Right renal pelvis (tissue), 4 donors: ENCODE results near the gene U2AF2. TPM values are rescaled to one million over a fixed set of nuclear protein-coding genes. Genes with fewer than 3 reads are reported as not detected.

ENCODE experiments used
- DNase-seq, 4 donors: peaks; one replicate each; pipeline ENCODE4 v3.0.0-alpha.2; 2013; ENCODE audit warnings: low read depth in 4 of 4, low spot score in 3 of 4, missing footprints in 1 of 4
- polyA plus RNA-seq, 4 donors: library from polyadenylated mRNA; unstranded; fragments of 120-200 nt; gene quantifications; one replicate each; pipeline ENCODE4 v1.2.1, GENCODE V29; 2013; ENCODE audit not compliant: insufficient read length in 4 of 4

Gene U2AF2
- polyA plus RNA-seq, 4 donors = 178 to 218 (median 182) TPM

DNA sequence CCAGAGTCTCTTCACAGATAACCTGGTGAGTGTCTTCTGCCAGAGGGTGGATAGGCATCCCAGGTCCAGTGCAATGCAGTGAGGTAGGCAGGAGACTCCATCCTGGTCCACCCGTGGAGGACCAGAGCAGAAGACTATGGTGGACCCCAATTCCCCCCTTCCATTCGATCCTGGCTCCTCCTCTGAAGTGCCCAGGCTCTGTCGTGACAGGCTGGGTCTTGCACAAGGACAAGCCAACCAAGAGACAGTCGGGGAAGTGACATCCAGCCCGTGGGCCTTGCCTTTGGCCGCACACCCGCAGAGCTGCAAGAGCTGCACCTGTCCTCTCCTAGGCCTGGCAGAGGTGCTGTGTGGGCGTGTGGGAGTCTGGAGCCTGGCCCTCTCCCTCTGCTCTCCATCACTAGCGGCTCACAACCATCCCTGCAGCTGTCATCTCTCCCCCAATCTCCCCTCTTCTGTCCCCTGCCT, 33.6 kb upstream of the U2AF2 start:
- no peak for DNase-seq

DNA sequence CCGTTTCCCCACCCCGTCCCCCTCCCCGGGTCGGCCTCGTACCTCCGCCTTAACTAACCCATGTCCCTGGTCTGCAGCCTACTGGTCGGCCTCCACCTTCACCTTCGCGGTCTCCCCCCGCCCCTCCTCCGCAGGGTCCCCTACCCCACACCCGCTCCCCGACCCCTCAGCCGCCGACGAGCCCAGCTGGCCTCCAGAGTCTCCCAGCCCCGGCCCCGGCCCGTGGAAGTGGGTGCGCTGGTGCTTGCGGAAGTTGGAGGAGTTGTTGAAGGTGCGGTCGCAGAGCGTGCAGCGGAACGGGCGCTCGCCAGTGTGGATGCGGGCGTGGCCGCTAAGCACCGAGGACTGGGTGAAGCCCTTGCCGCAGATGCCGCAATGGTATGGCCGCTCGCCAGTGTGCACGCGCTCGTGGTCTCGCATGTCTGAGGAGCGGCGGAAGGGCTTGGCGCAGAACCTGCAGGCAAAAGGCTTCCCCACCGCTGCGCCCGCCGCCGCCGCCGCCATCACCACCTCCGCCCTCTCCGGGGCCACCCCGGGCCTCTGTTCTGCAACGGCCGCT, 33.1 kb upstream of the U2AF2 start:
- no peak for DNase-seq

DNA sequence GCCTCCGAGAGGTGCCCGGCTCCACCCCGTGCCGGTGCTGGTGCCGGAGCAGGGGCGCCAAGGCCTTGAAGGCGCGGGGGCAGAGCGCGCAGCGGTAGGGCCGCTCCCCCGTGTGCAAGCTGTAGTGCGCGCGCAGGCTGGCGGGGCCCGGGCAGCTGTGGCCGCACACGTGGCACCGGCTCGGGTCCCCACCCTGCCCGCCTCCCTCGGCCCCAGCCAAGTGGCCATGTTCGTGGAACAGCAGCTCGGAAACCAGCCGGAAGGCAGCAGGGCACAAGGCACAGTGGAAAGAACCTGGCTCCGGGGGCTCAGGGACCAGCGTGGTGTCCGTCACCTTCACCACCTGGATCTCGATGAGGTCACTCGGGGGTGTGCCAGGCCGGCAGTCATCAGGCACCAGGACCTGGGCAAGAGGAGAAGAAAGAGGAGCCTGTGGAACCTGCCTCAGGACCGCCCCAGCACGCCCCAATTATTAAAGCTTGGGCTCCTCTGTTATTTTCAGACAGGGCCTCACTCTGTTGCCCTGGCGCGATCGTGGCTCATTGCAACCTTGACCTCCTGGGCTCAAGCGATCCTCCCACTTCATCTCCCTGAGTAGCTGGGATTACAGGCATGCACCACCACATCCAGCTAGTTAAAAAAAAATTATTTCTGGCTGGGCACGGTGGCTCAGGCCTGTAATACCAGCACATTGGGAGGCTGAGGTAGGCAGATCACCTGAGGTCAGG, 32.4 kb upstream of the U2AF2 start:
- no peak for DNase-seq

DNA sequence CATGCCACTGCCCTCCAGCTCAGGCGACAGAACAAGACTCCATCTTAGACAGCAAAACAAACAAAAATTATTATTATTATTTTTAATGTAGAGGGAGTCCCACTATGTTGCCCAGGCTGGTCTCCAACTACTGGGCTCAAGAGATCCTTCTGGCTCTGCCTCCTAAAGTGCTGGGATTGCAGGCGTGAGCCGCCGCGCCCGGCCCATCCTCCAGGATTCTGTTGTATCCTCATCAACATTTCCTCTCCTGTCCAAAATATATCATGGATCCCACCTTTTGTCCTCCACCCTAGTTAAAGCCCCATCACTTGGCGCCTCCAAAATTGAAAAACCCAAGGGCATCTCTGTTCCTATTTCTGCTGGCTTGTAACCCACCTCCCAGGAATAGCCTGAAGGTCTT, 31.7 kb upstream of the U2AF2 start:
- DNase-seq = no peak

DNA sequence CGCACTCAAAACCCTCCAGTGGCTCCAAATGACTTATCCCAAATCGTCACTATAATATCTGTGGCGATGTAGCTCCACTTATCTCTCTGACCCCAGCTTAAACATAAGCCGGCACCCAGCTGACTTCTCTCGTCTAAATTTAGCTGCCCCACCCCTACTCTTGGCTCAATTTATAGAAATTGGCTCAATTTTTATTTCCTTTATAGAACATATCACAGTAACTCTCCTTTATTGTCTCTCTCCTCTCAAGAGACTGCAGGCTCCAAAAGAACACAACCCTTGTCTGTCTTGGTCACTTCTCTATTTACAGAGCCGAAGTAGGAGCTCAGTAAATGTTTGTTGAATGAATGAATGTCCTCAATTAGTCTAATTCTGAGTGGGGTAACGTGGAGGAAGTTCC, 31.3 kb upstream of the U2AF2 start:
- DNase-seq = no peak

DNA sequence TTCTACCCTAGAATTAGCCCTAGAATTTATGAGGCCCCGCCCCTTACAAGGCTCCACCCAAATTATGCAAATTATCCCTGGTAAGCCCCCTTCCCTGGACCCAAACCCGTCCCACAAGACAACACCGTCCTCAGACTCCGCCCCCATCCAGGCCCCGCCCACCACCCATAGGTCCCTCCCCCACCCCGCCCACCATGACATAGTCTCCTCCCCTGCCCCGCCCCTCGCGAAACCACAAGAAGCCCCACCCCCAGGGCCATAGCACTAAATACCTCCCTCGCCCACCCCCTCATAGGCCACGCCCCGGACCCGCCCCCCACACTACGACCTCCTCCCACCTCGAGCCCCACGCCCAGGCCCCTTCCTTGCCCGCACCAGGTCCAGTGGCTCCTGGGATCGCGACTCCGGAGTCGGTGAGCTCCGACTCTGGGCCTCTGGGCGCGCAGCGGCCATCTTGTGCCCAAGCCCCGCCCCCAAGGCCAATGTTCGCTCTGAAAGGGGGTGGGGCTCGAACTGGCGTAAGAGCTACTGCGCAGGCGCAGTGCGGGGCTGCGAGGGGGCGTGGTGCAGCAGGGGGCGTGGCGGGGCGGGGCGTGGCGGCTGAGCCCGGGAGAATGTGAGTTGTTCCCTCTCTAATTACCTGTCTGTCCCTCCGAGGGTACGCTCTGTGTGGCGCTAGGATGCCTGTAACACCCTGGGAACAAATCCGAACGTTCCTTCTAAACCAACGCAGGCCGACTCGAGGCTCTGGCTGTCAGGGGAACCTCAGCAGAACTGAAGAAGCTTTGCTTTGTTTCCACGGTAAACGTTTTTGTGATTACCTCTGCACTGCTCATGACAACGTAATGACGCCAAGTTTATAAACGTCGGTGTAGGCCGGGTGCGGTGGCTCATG, 30.5 kb upstream of the U2AF2 start, which contains the start of gene ZNF784:
TSS of gene ZNF784 (minus strand) at position 458 of the 895 bp plus-strand sequence. CDS start at position 453, 5 bp downstream.
- peak; percentile 88 to 96 (median 90) for DNase-seq

DNA sequence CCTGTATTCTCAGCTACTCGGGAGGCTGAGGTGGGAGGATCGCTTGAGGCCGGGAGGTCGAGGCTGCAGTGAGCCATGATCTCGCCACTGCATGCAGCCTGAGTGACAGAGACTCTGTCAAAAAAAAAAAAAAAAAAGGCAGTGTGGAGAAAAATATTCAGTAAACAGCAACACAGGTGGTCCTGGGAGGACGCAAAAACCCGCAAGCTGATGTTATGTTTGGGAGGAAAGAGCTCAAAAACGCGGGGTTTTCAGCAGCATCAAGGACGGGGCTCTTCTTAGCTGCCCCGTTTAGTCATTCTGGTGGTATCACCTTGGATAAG, 29.9 kb upstream of the U2AF2 start:
- DNase-seq = no peak

DNA sequence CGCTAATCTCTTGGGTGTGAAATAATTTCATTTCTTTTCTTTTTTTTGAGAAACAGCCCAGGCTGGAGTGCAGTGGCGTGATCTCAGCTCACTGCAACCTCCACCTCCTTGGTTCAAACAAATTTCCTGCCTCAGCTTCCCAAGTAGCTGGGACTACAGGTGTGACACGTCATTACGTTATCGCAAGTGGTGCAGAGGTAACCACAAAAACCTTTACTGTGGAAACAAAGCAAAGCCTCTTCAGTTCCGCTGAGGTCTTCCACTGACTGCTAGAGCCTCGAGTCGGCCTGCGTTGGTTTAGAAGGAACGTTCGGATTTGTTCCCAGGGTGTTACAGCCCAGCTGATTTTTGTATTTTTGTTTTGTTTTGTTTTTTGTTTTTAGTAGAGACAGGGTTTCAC, 28.5 kb upstream of the U2AF2 start:
- DNase-seq = no peak

DNA sequence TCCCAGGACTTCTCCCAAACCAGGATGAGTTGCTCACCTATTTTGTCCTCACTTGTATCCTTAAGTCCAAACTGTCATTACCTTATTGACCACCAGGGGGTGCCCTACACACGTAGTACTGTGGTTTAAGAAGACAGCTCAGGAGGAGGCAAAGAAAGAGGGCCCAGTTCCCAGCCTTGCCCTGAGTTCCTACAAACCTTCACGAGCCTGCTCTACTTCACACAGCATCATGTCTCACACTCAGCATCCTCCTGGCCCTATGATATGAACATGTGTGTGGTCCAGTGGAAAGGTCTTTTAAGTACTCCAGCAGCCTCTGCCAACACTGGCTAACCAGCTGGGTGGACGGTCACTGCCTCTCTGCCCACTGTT, 22.4 kb upstream of the U2AF2 start:
- peak; percentile 81 to 91 (median 88) for DNase-seq

DNA sequence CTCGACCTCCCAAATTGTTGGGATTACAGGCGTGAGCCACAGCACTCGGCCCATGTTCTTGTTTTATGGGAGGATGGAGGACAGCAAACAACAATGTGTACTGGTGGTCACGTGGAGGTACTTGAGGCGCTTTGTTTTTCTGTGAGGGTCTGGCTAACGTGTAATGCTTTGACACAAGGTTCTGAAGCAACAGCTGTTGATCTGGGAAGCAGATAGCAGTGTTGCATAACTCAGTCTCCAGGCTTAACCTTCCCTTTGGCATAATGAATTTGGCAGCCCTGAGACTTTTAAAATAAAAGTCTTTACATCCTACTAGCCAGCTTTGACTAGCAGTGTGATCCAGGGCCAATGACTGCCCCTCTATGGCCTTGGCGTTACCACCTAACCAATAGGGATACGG, 21.0 kb upstream of the U2AF2 start:
- no peak for DNase-seq

DNA sequence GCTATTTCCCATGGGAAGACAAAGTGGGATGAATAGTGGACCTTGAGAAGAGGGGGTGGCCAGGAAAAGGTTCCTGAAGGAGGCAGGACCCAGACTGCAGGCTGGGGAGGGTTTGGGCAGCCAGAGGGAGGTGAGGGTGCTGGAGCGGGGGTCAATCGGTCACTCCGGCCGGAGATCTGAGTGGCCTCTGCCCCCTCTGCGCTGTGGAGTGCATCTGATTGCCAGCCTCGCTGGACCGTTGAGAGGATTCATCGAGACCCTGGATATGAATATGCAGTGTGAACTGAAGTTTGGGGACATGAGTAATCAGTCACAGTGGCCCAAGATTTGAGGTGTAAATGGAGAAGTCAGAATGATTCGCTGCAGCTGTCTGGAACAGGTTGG, 19.5 kb upstream of the U2AF2 start:
- DNase-seq = no peak

DNA sequence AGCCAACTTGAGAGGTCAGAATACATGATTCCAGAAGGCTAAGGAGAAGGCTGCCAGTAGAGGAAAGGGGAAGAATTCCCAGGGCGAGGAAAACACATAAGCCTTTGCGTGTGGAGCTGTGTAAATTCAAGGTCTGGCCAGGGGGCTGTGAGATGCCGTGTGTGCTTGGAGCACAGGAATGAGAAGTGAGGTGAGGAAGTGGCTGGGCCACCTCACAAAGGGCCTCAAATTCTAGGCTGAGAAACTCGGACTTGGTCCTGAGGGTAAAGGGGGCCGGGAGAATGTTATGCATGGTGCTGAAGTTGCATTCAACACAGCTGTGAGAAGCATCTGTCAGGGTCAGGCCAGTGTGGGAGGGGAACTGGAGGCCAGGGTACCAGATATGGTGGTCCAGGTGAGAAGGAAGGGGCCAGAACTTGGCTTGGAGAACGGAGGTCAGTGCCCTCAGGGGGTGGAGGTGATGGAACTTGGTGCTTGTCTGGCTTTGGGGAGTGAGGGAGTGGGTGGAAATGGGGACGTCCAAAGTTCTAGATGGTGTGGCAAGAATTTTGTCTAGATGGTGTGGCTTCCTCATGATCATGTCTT, 18.9 kb upstream of the U2AF2 start:
- DNase-seq = no peak

DNA sequence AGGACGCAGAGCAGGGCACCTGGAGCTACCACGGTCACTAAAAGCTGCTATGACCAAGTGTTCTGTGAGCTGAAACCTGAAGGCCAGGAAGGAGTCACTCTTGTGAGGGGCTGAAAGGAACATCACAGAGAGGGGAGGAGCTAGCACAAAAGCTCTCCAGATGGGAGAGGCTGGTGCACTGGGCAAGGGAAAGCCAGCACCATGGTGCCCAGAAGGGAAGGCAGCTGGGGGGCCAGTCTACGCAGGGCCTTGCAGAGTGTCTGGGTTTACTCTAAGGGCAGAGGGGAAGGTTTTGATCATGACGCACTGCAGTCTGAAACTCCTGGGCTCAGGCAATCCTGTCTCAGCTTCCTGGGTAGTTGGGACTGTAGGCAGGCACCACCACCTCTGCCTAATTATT, 18.1 kb upstream of the U2AF2 start:
- no peak for DNase-seq

DNA sequence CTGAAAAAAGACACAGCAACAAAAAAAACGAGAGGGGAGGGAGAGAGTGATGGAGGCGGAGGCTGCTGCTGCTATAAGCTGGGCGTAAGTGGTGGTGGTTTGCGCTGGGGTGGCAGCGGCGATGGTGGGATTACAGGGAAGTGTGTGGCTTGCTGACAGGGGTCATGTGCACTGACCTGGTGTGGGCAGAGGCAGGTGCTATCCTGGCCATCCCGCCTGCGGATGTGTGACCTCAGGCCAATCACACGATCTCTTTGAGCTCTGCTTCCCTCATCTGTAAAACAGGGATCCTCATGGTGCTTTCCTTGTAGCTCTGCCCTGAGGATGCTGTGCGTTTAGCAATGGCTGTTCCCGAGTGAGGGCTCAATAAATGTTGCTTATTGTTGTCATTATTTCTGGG, 17.3 kb upstream of the U2AF2 start:
- no peak for DNase-seq

DNA sequence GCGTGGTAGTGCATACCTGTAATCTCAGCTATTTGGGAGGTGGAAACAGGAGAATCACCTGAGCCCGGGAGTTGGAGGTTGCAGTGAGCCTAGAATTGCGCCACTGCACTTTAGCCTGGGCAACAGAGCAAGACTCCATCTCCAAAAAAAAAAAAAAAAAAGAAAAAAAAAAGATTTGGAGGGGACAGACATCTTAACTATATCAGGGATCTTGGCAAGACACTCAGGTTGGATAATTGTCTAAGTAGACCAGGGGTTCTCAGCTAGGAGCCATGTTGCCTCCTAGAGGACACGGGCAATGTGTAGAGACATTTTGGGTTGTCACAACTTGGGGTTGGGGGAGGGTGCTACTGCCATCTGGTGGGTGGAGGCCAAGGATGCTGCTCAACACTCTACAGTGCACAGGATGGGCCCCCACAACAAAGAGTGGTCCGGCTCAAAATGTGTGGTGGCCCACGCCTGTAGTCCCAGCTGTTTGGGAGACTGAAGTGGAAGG, 15.9 kb upstream of the U2AF2 start:
- no peak for DNase-seq

DNA sequence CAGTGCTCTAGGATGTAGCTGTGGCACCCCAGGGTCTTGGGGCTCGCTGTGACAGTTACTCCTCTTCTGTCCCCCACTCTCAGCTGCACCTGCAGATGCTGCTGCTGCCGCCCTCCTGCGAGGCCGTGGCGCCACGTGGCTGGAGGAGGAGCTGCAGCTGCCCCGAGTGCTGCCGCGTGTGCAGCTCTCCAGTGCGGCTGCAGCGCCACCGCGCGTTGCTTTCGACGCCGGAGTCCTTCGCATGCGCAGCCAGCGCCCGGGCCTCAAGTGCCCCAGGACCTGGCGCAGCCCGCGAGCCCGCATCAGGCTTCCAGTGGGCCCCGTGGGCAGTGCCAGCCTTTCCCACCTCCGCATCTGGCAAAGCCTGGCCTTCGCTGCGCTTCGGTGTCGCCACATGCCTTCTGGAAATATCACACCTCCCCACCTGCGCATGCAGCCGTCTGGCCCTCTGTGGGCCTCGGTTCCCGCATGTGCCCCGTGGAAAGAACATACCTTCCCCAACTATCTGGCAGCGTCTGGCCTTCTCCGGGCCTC, 14.7 kb upstream of the U2AF2 start:
- DNase-seq = peak in 1 of 4 donors; percentile 64

DNA sequence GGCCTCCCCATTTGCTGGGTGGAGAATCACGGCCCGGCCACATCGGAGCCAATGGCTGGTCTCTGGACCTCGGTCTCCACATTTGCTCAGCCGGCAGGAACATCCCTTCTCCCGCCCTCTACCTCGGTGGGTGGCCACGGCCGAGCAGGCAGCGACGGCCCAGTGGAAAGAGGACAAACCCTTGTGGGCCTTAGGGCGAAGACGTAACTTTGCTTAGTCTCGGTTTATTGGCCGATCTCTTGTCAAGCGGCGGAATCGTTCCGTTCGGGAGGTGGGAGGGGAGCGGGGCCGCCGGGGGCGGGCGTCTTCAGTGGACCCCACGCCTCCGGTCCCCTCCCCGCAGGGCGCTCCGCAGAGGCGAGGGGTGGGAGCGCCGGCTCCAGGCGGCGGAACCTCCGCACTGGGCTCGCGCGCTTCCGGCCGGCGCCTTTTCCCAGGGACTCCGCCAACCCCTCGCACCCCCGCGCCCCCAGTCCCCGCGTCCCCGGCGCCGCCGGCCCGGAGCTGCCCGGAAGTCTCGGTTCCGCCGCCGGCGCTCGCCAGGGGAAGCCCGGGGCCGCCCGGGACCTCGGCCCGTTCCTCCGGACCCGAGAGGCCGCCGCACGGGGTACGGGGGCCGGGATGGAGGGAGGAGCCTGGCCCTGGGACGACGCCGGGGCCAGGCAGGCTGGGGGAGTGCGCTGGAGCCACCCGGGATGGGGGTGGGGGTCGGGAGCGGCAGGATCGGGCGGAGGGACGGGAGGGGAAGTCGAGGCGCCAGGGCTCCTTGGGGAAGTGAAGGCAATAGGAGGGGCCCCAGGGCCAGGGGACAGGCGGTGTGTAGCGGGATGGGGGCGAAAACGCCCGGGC, 14.0 kb upstream of the U2AF2 start, which contains the start of gene ZNF580:
TSS of gene ZNF580 (plus strand) at position 426 of the 849 bp plus-strand sequence. CDS start 1,507 bp downstream, outside the sequence.
- peak in 1 of 4 donors; percentile 61 for DNase-seq

DNA sequence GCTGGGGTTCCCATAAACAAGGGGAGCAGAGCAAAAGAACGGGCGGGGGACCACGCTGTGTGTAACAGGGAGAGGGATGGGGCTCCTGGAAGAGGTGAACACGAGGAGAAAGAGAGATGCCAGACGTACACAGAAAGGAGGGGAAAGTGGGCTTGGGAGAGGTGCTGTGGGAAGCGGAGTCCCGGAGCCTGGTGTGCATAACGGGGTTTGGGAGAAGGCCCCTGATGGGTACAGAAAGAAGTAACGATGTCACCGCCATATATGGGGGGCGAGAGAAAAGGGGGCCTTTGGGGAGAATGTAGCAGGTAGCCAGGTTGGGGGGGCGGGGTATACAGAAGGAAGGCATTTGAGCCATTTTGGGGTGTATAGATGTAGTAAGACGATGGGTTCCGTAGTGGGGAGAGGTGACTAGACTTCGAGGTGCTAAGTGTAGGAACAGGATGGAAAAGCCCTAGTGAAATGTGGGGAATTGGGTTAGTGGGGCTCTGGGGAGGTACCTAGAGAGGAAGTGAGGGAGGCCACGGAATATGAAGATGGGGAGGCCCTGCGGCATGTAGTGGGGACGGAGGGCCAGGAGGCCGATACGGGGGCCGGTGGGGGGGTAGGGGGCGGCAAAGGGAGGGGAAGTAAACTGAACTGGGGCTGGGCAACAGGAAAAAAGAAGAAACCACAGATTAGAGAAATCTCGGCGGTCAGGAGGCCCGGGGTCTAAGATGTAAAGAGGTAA, 13.2 kb upstream of the U2AF2 start:
- no peak for DNase-seq
